ENCODE results near the gene PRDM16. TPM values are rescaled to one million over a fixed set of nuclear protein-coding genes. Genes with fewer than 3 reads are reported as not detected.
"Not testable (repeated sequence)": the region's sequence is repeated elsewhere in the genome, so short reads cannot be mapped to it uniquely, and the experiment has no call there.

PRDM16 gene
- polyA plus RNA-seq, 1 donor, result 0.62 TPM

DNA sequence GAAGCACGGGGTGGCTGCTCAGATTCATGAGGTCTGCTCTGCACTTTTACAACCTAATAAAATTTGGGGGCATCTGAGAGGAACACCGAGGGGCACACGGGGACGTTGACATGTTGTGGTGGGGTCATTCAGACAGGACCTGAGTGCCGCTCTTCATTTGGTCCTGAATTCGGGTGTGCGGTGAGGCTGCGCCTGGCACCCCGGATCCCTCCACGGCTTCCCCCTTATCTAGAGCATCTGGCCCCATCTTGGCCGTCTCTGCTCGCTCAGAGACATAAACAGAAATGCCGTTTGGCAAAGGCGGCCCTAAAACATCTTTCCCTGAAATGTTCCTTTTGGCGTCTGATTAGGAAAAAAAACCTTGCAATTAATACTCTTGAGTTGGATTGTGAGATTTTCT is 157.2 kb downstream of the PRDM16 start:
- no peak for DNase-seq (ENCODE audit: low read depth)

DNA sequence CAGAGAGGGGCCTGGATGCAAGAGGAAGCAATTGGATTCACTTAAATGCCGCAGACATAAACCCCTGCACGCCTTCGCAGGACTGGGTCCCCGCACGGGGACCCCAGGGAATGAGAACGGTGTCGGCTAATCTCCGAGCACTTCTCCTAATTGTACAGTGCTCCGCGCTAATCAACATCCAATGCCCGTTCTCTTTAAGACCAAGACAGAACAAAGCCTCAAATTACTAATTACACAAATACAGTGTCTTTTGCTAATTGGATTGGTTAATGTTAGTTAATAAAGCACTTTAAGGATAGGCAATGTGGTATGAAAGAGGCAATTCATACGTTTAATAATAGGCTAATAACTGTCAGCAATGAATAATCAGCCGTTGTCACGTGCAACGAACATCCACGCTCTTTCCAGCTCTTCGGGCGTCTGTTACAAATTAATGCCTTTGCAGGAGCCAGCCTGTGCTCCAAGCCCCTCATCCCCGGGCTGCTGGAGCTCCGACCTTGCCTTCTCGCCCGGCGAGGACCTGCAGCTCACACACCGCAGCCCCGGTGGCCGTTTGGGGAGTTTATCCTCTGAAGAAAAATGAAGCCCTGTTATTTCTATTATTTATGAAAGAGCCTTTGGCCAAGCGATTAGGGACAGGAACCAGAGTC is 157.8 kb downstream of the PRDM16 start:
- DNase-seq (ENCODE audit: low read depth), result no peak

DNA sequence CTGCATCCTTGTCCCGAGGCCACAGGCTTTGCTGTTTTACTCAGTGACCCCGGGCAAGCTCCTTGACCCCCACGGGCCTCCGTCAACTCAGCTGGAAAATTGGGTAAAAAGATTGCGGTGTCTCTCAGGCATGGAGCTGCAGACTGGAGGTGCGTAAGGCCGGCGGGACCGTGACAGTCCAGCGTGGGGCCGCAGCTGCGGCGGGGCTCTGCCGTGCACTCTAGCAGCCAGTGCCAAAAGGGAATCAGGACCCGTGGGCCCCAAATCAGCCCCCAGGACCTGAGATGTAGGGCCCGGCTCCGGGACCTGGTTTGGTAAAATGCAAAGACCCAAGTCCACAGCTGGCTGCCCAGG is 158.3 kb downstream of the PRDM16 start:
- DNase-seq (ENCODE audit: low read depth), result no peak

DNA sequence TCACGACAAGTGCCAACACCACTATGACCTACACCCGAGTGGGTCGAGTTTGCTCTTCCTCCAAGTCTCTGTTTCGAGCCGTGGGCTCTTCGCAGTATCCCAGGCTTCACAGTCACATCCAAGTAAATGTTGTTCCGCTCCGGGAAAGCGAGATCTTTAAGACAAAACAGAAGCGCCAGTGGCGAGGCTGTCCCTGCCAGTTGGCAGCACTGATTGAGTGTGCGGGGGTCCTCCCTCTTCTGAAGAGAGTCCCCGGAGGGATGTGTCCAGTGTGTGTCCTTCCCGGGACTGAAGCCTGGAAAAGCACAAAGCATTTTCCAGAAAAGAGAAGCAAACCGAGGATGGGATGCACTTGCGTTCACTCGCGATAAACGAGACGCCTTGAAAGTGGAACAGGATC is 158.9 kb downstream of the PRDM16 start:
- DNase-seq (ENCODE audit: low read depth), result no peak

DNA sequence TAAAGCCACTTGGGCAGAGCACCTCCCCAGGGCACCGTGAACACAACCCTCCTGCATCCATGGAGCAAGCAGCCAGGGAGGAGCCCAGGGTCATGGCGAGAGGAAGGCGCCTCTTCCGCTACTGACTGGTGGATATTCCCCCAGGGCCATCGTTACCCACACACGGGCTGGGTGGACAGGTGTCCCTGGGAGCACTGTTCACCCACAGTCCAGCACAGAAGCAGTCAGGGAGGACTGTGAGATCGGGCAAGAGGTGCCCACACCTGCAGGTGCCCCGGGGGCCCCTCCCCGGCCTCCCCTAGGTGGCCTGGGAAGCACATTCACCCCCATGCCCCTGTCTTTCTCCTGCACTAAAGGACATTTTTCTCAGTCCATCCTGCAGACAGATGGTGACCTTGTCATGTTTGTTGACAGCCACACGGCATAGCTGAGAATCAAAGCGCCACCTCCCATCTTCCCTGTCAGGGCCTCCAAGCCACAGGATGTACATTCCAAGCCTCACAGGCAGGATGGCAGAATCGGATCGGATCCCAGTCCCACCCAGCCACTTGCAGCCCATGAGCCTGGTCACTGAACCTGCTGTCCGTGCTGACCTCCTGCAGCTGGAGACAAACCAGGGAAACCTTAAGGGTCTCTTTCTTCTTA is 160.2 kb downstream of the PRDM16 start:
- DNase-seq (ENCODE audit: low read depth), result no peak

DNA sequence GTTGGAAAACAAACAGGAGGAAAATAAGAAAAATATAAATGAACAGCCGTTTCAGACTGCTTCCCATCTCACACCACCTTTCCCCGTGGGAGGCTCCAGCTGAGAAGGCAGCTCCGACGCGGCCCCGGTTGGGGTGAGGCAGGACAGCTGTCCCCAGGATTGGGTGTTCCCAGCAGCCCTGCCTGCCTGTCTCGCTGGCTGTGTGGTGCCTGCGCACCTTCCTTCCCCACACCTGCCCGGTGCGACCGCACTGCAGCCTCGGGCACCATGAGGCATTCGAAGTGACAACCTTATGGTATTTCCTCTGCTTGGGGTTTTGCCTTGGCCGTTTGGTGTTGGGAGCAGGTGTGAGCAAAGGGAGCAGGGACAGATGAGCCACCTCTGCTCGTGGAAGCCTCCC is 161.6 kb downstream of the PRDM16 start:
- DNase-seq (ENCODE audit: low read depth), result no peak

DNA sequence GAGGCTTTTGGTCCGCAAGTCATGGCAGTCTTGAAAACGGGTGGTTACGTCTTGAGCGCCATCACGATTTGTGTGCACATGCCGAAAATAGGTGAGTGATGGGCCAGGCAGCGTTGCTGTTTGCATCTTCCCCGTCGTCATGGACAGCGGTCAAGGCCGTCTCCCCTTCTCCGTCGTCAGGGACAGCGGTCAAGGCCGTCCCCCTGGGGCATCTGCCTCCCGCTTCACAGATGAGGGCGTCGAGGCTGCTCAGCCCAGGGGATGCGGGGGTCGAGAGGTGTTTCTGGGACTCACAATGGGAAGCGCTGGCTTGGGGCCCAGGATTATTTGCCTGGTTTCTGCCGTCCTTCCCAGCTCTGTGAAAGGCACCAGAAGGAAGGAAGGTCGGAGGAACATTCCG is 162.2 kb downstream of the PRDM16 start:
- DNase-seq (ENCODE audit: low read depth), result no peak

DNA sequence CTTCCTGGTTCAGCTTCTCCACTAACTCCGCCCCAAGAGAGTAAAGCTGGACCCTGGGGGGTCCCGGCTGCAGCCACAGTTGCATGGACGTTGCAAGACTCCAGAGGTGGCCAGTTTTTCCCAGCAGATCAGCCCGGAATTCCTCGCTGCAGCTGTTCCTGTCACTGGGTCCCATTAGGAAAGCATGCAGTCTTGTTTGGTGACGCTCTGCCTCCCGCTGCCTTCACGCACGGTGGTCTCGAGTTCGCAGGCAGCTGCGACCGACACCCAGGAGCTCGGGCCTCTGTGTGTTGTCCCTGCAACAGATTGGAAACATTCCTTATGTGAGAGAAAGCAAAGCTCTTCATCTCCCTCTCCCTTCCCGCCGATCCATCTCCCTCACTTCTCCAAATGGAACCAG is 162.8 kb downstream of the PRDM16 start:
- no peak for DNase-seq (ENCODE audit: low read depth)

DNA sequence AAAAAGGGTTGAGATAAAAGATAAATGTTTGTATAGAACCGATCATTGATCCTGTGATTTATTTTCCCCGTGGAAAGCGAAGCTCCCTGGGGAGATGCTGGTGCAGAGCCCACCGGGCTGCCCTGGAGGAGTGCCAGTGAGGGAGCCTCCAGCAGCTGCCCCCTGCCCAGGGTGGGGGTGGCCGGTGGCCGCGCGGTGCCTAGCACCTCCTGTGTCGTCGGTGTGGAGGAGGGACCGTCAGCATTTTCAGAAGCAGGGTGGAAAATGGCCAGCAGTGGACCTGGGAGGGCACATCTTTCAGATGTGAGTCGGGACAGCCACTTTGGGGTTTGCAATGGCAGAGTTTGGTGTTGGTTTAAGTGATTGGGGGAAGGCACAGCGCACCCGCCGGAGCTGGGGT is 164.0 kb downstream of the PRDM16 start:
- DNase-seq (ENCODE audit: low read depth), result no peak

DNA sequence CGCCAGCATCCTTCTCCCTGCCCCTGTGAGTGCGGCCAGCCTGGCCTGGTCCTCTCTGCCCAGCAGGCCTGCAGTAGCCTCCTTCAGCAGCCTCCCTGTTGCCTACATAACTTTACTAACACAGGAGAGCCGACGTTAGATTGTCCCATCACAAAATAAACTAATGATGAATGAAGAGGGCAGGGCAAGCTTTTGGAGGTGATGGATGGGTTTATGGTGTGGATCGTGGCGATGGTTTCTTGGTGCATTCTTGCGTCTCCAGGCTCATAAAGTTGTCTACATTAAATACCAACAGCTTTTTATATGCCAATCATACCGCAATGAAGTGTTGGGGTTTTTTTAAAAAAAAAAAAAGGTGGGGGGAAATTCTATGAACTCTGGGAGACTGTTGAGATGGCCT is 164.5 kb downstream of the PRDM16 start:
- no peak for DNase-seq (ENCODE audit: low read depth)

DNA sequence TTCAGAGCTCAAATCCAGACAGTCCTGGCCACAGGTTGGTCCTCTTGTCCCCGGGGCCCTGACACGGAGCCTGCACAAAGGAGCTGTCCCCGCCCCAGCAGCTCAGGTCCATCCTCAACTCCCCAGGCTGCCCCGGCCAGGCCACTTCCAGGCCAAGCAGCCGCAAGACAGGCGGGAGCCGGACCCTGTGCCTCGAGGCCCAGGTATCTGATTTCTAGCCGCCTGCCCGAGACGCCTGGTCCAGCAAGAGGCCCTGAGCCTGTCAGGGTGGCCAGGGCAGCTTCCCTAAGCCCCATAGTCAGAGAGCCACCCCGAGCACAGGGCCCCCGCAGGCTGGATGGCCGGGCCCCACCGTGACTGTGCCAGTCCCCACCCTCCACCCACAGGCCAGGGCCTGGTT is 165.3 kb downstream of the PRDM16 start:
- DNase-seq (ENCODE audit: low read depth), result no peak

DNA sequence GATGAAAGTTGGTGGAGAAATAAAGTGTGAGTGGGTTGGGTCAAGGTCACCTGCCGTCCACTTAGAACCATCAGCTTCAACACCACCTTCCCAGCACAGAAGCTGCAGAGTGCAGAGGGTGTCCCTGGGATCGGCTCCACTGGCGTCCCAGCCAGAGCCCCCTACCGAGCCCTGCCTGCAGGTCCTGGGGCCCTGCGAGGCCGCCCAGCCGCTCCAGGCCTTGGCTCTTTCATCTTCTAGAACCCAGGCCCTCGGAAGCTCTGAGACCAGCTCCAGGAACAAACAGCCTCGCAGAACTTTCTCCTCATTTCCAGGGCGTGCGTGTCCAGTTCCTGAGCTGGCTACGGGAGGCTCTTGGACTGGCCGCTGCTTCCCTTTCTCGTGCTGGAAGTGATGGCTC is 166.0 kb downstream of the PRDM16 start:
- DNase-seq (ENCODE audit: low read depth), result no peak

DNA sequence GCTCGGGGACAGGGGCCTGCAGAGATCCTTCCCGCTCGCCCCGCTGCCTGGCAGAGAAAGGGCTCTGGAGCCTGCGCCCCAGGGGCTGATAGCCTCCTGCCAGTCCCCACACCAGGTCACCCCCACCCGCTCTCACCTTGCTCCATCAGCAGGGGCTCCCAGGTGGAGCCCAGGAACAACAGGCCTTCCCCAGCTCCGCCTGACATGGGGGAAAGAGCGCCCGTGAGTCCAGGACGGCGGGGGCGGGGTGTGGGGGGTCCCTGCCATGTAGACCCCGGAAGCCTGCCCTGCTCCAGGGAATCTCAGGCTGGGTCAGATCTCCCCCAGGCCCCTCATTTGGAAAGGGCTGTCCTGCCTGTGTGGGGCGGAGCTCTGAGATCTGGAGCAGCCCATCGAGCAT is 166.5 kb downstream of the PRDM16 start:
- DNase-seq (ENCODE audit: low read depth), result no peak

DNA sequence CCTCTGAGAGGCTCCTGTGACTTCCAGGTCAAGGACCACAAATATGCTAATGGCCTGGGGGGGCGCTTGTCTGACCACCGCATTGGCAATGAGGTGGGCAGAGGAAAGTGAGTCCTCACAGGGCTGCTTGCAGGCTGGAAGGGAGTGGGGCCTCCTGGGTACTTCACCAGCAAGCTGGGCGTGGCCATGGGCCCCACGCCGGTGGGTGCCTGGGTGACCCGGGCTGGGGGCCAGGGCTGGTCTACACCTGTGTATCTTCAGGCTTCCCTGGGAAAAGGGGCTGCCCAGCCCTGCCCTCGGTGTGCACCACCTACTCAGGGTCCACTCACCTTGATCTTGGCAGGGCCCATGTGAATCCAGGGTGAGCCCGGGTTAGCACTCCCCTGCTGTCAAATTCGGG is 167.4 kb downstream of the PRDM16 start:
- no peak for DNase-seq (ENCODE audit: low read depth)

DNA sequence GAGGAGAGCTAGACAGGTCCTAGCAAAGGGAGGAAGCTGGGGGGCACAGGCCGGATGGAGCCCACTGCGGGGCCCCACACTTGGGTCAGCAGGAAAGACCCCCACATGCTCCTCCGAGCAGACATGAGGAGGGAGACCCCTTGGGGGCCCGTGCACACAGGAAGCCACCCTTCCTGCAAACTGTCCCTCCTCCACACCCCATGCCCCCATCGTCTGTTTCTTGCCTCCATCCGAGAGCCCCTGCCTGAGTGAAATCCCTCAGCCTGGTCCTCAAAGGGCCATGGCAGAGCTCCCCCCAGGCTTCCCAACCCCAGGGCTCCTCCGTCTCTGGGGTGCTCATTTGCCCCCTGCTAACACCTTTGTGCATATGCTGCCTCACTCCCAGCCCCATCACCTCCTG is 168.0 kb downstream of the PRDM16 start:
- no peak for DNase-seq (ENCODE audit: low read depth)

DNA sequence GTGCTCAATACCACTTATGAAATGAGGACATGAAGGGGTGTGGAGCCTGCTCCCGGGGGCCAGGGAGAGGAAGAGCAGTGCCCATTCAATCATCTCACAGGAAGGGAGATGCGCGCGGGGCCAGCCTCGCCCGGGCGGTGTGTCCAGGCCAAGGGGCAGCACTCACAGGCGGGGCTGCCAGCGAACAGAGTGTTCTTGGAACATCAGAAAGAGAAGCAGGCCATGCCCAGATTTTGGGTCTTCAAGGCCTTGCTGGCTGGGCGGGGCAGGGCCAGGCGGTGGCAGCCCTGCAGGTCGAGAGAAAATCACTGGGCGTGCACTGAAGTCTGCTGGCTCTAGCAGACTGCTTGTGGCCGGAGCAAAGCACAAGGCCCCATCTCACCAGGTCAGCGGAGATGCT is 168.6 kb downstream of the PRDM16 start:
- no peak for DNase-seq (ENCODE audit: low read depth)

DNA sequence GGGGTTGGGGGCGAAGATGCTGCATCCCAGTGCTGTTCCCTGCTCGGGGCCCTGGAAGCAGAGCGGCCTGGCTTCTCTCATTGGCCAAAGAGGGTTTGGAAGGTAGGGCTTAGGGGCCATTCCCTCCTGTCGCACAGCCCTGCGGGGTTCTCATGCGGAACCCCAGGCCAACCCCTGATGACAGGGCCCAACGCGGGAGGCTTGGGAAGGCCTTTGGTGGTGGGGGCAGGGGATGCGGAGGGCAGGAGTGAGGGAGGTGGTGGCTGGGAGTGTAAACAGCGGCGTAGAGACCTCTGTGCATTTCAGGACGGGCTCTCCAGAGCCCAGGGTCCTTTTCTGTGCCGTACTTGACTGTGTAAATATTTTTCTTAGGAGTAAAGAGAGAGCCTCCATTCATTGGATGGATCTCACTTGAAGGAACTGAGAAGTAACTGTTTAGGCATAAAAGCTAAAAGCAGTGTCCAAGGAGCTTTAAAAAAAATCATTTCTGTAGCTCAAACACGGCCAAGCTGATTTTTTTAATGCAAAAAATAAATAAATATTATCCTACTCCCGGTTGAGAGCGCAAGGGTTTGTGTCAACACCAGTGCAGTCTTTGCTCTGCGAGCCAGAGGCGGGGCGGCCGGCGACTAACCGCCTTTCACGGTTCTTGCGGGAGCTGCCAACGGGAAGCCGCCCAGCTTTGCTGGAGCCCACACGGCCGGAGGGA is 169.1 kb downstream of the PRDM16 start:
- no peak for DNase-seq (ENCODE audit: low read depth)

DNA sequence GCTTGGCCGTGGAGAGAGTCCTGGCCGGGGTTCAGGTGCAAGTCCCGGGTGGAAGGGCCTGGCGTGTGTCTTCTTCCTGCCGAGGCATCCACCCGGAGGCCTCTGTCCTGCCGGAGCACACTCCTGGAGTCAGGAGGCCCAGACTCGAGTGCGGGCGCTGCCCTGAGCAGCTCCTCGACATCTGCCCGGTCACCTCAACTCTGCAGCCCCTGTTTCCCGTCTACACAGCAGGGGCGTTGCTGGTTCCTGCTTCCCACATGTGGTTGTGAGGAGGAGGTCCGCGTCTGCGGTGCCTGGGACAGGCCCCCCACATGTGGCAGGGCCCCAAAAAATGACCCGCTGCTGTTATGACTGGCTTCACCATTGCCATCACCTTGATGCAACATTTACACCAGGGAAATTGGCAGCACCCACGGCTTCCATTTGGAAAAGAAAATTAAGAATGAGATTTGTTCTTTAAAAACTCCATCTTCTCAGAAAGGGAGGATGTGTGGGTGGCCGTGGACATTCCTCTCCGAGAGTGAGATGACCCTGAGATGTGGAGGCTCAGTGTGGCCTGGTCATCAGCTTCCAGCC is 169.8 kb downstream of the PRDM16 start:
- DNase-seq (ENCODE audit: low read depth), result no peak

DNA sequence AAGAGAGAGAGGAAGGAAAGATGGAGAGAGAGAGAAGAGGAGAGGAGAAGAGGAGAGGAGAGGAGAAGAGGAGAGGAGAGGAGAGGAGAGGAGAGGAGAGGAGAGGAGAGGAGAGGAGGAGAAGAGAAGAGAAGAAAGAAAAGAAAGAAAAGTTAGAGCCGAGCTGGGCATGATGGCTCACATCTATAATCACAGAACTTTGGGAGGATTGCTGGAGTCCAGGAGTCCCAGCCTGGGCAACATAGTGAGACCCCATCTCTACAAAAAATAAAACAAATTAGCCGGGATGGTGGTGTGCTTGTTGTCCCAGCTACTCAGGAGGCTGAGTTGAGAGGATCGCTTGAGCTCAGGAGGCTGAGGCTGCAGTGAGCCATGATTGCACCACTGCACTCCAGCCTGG is 171.0 kb downstream of the PRDM16 start:
- not testable (repeated sequence) for DNase-seq (ENCODE audit: low read depth)

DNA sequence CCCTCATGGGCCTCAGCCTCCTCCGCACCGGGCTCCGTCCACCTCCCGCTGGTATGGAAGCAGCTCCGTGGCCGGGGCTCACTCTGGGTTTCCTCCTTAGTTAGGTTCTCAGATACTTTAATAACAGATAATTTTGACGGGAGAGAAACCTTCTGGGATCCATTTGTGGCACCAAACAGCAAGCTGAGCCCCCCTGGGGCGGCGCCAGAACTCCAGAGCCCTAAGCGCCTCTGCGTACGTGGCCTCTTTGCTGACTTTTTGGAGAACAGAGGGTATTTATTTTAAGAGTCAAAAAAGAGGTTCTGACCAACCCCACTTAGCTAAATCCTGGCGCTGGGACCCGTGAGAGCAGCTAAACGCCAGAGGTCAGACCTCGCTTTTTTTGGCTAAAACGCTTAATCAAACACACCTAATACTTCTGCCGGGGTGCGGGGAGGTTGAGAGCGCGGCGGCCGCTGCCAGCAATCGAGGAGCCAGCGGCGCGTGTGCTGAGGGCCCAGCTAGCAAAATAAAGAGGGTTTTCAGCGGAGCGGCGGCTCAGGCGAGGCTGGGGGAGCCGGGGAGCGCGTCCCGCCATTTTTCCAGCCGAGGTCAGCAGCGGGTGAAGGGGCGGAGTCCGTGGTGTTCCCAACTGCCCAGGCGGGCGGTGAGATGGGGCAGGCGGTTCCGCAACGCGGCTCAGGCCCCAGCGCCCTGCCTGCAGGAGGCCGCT is 171.7 kb downstream of the PRDM16 start:
- no peak for DNase-seq (ENCODE audit: low read depth)

DNA sequence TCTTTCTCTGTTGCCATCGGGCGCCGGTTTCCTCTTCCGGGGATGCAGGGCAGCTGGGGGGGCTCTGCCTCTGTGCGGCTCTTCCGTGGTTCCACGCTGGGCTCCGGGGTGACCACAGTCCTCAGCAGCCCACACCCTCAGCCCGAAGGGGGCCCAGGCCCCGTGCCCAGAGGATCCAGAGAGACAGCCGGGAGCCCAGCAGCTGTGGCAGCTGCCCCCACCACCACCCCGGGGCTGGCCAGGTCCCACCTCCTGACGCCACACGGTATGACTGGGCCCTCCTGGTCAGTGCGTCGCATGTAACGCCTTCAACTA is 172.2 kb downstream of the PRDM16 start:
- no peak for DNase-seq (ENCODE audit: low read depth)

DNA sequence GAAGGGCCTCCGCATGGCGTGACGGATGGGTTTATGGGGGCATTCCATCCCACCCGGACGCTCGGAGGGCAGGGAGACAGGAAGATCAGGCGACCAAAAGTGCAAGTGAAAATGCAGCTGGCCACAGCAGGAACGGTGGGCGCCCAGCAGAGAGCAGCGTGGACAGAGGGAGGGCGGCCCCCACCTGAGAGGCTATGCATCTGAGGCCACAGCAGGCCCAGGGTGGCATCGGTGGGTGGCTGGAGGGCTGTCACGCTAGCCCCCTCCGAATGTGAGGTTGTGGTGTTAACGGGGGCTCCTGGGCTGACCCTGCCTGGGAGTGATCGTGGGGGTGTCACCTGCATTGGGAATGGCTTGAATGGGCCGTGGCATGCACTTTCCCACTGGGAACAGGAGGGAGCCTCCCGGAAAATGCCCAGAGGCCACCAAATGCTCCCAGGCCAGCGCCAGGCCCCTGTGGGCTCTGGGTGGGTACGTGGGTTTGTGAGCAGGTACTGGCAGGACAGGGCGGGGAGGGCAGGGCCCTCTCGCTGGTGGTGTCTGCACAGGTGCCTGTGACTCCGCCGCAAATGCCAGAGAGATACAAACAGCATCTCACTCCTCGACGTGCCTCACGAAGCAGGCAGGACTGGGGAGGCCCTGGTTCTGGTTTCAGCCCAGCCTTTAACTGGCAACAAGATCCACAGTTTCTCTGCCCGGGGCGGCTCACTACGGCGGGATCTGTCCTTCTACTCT is 172.8 kb downstream of the PRDM16 start:
- no peak for DNase-seq (ENCODE audit: low read depth)
